ENCODE measurements around the gene RHBDL3.
"Not testable (repeated sequence)": the region's sequence is repeated elsewhere in the genome, so short reads cannot be mapped to it uniquely, and the experiment has no call there.

DNA sequence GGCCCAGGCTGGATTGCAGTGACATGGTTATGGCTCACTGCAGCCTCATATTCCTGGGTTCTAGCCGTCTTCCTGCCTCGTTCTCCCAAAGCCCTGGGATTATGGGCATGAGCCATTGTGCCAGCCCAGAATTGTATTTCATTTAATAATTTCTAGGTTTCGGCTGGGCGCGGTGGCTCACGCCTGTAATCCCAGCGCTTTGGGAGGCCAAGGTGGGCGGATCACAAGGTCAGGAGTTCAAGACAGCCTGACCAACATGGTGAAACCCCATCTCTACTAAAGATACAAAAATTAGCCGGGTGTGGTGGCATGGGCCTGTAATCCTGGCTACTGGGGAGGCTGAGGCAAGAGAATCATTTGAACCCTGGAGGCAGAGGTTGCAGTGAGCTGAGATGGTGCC is 87.1 kb downstream of the RHBDL3 start:
- TF ChIP-seq, protein P1, sequence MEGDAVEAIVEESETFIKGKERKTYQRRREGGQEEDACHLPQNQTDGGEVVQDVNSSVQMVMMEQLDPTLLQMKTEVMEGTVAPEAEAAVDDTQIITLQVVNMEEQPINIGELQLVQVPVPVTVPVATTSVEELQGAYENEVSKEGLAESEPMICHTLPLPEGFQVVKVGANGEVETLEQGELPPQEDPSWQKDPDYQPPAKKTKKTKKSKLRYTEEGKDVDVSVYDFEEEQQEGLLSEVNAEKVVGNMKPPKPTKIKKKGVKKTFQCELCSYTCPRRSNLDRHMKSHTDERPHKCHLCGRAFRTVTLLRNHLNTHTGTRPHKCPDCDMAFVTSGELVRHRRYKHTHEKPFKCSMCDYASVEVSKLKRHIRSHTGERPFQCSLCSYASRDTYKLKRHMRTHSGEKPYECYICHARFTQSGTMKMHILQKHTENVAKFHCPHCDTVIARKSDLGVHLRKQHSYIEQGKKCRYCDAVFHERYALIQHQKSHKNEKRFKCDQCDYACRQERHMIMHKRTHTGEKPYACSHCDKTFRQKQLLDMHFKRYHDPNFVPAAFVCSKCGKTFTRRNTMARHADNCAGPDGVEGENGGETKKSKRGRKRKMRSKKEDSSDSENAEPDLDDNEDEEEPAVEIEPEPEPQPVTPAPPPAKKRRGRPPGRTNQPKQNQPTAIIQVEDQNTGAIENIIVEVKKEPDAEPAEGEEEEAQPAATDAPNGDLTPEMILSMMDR (IDR thresholded peaks at IDR 0.05; ENCODE audit: borderline replicate concordance, extremely low read depth, low read length, poor library complexity, severe bottlenecking): not testable (repeated sequence)
- not testable (repeated sequence) for TF ChIP-seq EZH2 (IDR thresholded peaks at IDR 0.05; ENCODE audit: borderline replicate concordance, low read depth, low read length, severe bottlenecking)

Data from DND-41 (cell line).